Activated CD8-positive, alpha-beta T cell treated with anti-CD3 and anti-CD28 coated beads for 36 hours (primary cell): ENCODE data around the gene ARHGAP26. TPM values are rescaled to one million over a fixed set of nuclear protein-coding genes. Genes with fewer than 3 reads are reported as not detected.

Experiments used
- ATAC-seq: fragments of 200-7000 bp; cut with Tn5 transposase; one replicate; pipeline ENCODE4 v1.10.0; 2021; ENCODE audit warnings: mild to moderate bottlenecking, moderate library complexity
- CTCF ChIA-PET: fragments of 350-600 bp; sonication (Branson Sonifier 250); formaldehyde crosslinking; loops from one replicate; lab custom pipeline; 2021; ENCODE audit warnings: antibody characterized with exemption; lab: Charles Lee
- POLR2A ChIA-PET: fragments of 350-600 bp; sonication (Branson Sonifier 250); formaldehyde crosslinking; loops from one replicate; lab custom pipeline; 2021; ENCODE audit warnings: antibody characterized with exemption; lab: Charles Lee
- DNase-seq: peaks from one replicate; pipeline ENCODE4 v3.0.0-alpha.2; 2020
- H3K27ac Mint-ChIP-seq: one replicate; pipeline ENCODE4 v1.8.0; 2021; ENCODE audit warnings: mild to moderate bottlenecking, mixed read lengths
- H3K27me3 Mint-ChIP-seq: one replicate; pipeline ENCODE4 v1.8.0; 2021; ENCODE audit warnings: mixed read lengths
- H3K36me3 Mint-ChIP-seq: one replicate; pipeline ENCODE4 v1.8.0; 2021; ENCODE audit warnings: low read depth, mixed read lengths
- H3K4me1 Mint-ChIP-seq: one replicate; pipeline ENCODE4 v1.8.0; 2021; ENCODE audit warnings: low read depth, mixed read lengths
- H3K4me3 Mint-ChIP-seq: one replicate; pipeline ENCODE4 v1.8.0; 2021; ENCODE audit warnings: mild to moderate bottlenecking, moderate library complexity, mixed read lengths
- H3K9me3 Mint-ChIP-seq: one replicate; pipeline ENCODE4 v1.8.0; 2021; ENCODE audit warnings: mixed read lengths
- CTCF ChIP-seq: fragments of 200-600 bp; IDR thresholded peaks from one replicate; pipeline ENCODE4 v1.8.0; 2022; ENCODE audit warnings: antibody characterized with exemption, mild to moderate bottlenecking
- intact Hi-C: fragments of 100-400 bp; cut with micrococcal nuclease; formaldehyde crosslinking; loops from one replicate; pipeline ENCODE4 v1.10.0; 2022
- total RNA-seq, 2 experiments: library from RNA; stranded (reverse); gene quantifications; one replicate each; pipeline ENCODE4 v1.2.3, GENCODE V29; 2021

Gene ARHGAP26
- total RNA-seq, 2 experiments from 2014 or later = 12.7 to 18.0 TPM

DNA sequence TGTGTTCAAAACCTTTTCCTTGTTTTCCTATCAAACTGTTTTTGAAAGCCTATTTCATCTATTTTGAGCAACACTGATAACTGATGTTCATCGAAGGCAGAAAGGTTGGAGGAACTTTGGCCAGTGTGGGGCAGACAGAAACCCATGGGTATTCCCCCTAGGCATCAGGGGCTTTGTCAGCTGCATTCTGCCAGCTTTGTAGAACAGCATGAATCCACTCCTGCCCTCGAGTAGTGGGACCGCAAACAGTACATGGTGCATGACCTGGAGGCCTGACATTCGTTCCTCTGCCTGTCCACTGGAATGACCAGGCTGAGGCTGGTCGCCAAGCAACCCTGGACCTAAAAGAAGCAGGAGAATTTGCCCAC is 22.7 kb downstream of the ARHGAP26 start:
- no peak for TF ChIP-seq CTCF
- Mint-ChIP-seq H3K4me3 (no peak overlapping the region), H3K27ac (no peak overlapping the region), H3K4me1 (peaks cover 36% of the 10 kb centered on the region), H3K9me3 (no peaks in the 10 kb centered on the region), H3K27me3 (no peaks in the 10 kb centered on the region), H3K36me3 (peaks cover 3% of the 10 kb centered on the region)
- DNase-seq (no peak), ATAC-seq (no peak)
- intact Hi-C loops = no loop called here
- ChIA-PET CTCF (interaction anchor here (1.0 to 1.3 kb wide), 3 partner anchors 8 to 75 kb away, joined by 3 to 4 read pairs (median 3); no protein-coding TSS in a partner anchor), POLR2A (interaction anchor here (1.0 kb wide), 1 partner anchor 58 kb away, joined by 3 read pairs; no protein-coding TSS in a partner anchor)

DNA sequence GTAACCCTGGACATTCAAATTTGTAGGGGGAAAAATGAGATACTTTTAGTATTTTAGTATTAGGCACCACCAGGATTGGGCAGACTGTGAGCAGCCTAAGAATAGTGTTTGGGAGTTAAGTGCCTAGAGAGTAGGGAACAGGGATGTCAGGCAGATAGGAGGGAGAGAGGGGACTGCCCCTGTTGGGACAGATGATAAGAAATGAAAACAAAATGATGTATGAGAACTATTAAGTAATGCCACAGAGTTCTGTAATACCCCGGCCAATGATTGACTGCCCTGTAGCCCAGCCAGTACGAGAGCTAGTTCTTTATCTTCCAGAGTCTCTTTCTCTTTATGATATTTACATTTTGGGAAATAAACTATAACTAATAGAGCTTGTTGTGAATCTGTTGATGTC is 24.4 kb downstream of the ARHGAP26 start:
- intact Hi-C loops = no loop called here
- no peak for ATAC-seq
- H3K27ac Mint-ChIP-seq = peak overlapping the region; percentile 17
- H3K4me1 Mint-ChIP-seq = peaks cover 49% of the 10 kb centered on the region
- CTCF ChIA-PET = interaction anchor here (1.1 kb wide), 1 partner anchor 23 kb away, joined by 3 read pairs; no protein-coding TSS in a partner anchor
- H3K9me3 Mint-ChIP-seq = no peaks in the 10 kb centered on the region
- no peak for DNase-seq
- peaks cover 3% of the 10 kb centered on the region for H3K36me3 Mint-ChIP-seq
- no peak for TF ChIP-seq CTCF
- no peaks in the 10 kb centered on the region for H3K27me3 Mint-ChIP-seq
- no peak overlapping the region for H3K4me3 Mint-ChIP-seq
- POLR2A ChIA-PET = interaction anchor here (0.6 to 0.7 kb wide), 3 partner anchors 31 to 638 kb away, joined by 3 read pairs; no protein-coding TSS in a partner anchor

DNA sequence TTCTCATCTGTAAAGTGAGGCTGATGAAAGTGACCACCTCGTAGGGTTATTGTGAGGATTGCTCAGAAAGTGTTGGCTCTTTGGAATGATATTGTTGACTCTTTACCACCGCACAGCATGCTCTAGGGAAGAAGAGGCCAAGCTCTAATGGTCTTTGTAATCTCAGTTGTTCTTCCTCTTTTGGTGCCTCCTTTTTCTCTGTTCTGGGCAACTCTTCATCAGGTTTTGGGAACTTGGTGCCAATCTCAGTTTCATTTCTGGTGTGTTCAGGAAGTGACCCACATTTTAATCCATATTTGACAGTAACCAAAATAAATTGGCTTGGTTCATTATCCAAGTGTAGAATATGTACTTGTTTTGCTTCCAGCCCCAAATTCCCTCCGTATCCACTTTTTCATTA is 25.1 kb downstream of the ARHGAP26 start:
- no peaks in the 10 kb centered on the region for H3K27me3 Mint-ChIP-seq
- DNase-seq (no peak), ATAC-seq (no peak)
- H3K9me3 Mint-ChIP-seq = no peaks in the 10 kb centered on the region
- TF ChIP-seq CTCF = no peak
- ChIA-PET POLR2A (no interaction called here), CTCF (interaction anchor here (1.1 kb wide), 1 partner anchor 24 kb away, joined by 3 read pairs; no protein-coding TSS in a partner anchor)
- intact Hi-C loops = no loop called here
- no peak overlapping the region for H3K4me3 Mint-ChIP-seq
- H3K27ac Mint-ChIP-seq = peak overlapping the region; percentile 53
- H3K36me3 Mint-ChIP-seq = peaks cover 3% of the 10 kb centered on the region
- peaks cover 56% of the 10 kb centered on the region for H3K4me1 Mint-ChIP-seq

GRCh38 chr5:142796492-142797109 is 26.4 kb downstream of the ARHGAP26 start:
- H3K9me3 Mint-ChIP-seq = no peaks in the 10 kb centered on the region
- ChIA-PET POLR2A (interaction anchor here (0.6 to 4.7 kb wide), 3 partner anchors 12 to 26 kb away, joined by 5 to 64 read pairs (median 35); partner anchors contain the start of gene ARHGAP26), CTCF (interaction anchor here (0.6 to 5.5 kb wide), 8 partner anchors 11 to 92 kb away, joined by 3 to 64 read pairs (median 8); partner anchors contain the start of gene ARHGAP26)
- no peak overlapping the region for H3K4me3 Mint-ChIP-seq
- peaks cover 68% of the 10 kb centered on the region for H3K4me1 Mint-ChIP-seq
- no peak for TF ChIP-seq CTCF
- no peak overlapping the region for H3K27ac Mint-ChIP-seq
- intact Hi-C loops = no loop called here
- H3K27me3 Mint-ChIP-seq = no peaks in the 10 kb centered on the region
- ATAC-seq (no peak), DNase-seq (no peak)
- H3K36me3 Mint-ChIP-seq = no peaks in the 10 kb centered on the region

DNA sequence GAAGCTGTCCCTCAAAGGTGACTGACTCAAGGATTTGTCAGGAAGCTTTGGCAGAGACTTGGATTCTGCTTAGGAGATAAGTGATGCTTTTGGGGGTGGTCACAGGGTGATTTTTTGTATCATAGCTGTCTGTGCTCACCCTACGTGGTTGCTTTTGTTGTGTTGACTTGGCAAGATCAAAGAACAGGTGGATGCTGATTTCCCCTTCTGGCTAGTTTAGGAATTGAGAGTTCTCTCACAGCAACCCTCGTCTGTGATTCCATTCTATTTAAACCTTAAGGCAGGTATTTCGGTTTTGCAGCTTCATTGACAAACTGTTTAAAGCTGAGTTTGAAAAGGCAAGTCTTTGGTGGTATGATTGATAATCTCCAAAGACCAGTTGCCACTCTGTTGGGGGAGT is 27.2 kb downstream of the ARHGAP26 start:
- peak overlapping the region; percentile 2 for H3K27ac Mint-ChIP-seq
- no peak for DNase-seq
- TF ChIP-seq CTCF = no peak
- ChIA-PET POLR2A (interaction anchor here (1.5 to 4.7 kb wide), 3 partner anchors 13 to 26 kb away, joined by 4 to 64 read pairs (median 35); partner anchors contain the start of gene ARHGAP26), CTCF (interaction anchor here (0.6 to 5.5 kb wide), 10 partner anchors 11 to 210 kb away, joined by 3 to 64 read pairs (median 4); partner anchors contain the start of gene ARHGAP26)
- intact Hi-C loops = no loop called here
- peaks cover 76% of the 10 kb centered on the region for H3K4me1 Mint-ChIP-seq
- no peak for ATAC-seq
- H3K27me3 Mint-ChIP-seq = no peaks in the 10 kb centered on the region
- peaks cover 2% of the 10 kb centered on the region for H3K36me3 Mint-ChIP-seq
- H3K9me3 Mint-ChIP-seq = no peaks in the 10 kb centered on the region
- H3K4me3 Mint-ChIP-seq = no peak overlapping the region
